Activated effector memory CD4-positive, alpha-beta T cell treated with Interleukin-2 at 50 U/mL for 16 hours (primary cell): ENCODE data around the gene MACROD2.
"Not testable (repeated sequence)": the region's sequence is repeated elsewhere in the genome, so short reads cannot be mapped to it uniquely, and the experiment has no call there.

Experiments used
- DNase-seq: peaks from one replicate; pipeline ENCODE4 v3.0.0-alpha.2; 2020

The MACROD2 gene

DNA sequence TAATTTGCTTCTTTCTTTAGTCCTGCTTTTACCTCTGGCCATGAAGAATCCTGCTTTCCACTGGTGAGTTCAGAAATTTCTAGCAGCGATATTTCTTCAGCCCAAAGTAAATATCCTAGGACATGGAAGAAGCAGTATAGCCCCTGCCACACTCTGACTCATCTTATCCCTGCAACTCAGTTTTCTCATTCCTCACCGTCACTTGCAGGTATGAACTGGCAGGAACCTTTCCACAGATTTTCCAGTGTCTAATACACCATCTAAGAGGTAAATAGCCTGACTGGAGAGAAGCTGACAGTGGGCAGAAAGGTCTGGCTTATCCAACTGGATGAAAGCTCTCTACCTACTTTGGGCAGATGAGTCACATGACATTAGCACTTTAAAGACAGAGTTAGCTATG lies 1158.8 kb downstream of the MACROD2 start:
- DNase-seq, result no peak

- no peak for DNase-seq
These were observed 1160.6 kb downstream of the MACROD2 start for GRCh38 chr20:15155848-15156401.

GRCh38 chr20:15158533-15158932 lies 1163.2 kb downstream of the MACROD2 start:
- DNase-seq, result no peak

DNA sequence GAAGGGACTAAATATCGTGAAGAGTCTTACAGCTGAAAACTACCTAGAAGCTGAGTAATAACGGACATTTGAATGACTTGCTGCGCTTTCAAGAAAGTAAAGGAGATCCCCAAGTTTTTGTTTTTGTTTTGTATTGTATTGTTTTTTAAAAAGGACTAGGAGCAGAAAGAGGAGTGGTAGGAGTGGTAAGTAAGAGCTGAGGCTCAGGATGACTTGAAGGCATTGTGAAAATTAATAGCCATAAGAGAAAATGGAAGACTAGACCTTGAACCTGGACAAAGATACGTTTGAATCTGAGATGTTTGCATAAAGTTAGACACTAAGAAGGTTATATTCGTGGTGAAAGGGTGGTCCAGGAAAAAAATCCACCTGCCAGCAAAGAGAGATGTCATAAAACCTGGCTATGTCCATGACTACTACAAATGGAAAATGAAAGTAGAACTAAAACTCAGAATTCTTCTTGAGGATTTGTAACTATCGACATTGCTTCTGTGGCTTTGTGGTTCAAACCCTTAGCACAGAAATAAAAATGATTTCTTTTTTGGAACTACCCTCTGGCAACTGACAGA lies 1166.8 kb downstream of the MACROD2 start:
- no peak for DNase-seq

GRCh38 chr20:15163632-15164031 lies 1168.3 kb downstream of the MACROD2 start:
- no peak for DNase-seq

DNA sequence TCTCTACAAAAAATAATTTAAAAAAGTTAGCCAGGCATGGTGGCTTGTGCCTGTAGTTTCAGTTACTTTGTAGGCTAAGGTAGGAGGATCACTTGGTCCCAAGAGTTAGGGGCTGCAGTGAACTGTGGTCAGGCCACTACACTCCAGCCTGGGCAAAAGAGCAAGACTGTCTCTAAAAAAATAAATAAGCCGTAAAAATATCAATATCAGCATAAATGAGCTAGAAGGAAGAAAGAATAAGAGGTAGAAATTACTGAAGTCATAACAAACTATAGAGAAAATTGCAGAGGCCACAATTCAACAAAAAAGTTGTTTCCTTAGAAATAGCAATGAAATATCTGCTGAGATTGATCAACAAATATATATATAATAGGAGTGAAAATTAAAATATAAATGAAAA lies 1169.4 kb downstream of the MACROD2 start:
- no peak for DNase-seq

DNA sequence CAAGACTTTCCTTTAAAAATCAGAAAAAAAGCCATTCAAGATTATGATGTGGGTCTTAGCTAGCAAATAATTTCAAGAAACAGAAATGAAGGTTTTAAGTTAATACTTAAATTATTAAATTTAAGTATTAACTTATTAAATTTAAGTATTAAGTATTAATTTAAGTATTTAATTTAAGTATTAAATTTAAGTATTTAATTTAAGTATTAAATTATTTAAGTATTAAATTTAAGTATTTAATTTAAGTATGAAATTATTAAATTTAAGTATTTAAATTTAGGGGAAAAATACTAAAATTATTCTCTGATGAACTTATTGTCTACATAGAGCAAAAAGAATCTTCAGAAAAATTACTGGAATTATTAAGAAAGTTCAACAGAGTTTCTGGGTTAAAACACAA lies 1171.4 kb downstream of the MACROD2 start:
- DNase-seq, result no peak

GRCh38 chr20:15171016-15171415 lies 1175.7 kb downstream of the MACROD2 start:
- DNase-seq, result no peak

- no peak for DNase-seq
These were observed 1181.6 kb downstream of the MACROD2 start for GRCh38 chr20:15176929-15177328.

- no peak for DNase-seq
These were observed 1183.3 kb downstream of the MACROD2 start for GRCh38 chr20:15178581-15178980.

- DNase-seq, result no peak
These were observed 1184.1 kb downstream of the MACROD2 start for GRCh38 chr20:15179381-15179780.

DNA sequence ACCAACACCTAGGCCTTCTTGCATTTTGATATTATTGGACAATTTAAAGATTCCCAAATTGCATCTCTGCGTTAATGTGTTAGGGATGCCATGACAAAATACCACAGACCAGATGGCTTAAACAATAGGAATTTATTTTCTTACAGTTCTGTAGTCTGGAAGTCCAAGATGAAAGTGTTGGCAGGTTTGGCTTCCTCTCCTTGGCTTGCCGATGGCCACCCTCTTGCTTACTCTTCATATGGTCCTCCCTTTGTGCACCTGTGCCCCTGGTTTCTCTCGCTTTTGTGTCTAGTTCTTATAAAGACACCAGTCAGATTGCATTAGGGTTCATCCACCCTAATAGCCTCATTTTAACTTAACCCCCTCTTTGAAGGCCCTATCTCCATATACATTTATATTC lies 1184.5 kb downstream of the MACROD2 start:
- DNase-seq, result no peak

DNA sequence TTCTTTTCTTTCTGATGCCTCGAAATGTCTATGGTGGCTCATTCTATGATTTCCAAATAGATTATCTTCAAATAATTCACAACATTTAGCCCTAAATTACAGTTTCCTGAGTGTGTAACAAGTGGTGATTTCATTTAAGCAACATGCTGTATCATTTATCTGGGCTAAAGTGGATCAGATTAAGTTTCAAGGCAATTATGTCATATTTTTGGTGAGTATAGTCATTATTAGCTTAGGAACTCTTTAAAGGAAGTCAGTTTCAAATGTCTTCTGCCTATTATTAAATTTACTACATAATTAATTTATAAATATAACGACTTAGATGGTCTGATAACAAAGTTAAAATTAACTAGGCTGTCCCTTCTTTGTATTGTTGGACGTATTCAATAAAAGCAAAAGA lies 1190.0 kb downstream of the MACROD2 start:
- no peak for DNase-seq

DNA sequence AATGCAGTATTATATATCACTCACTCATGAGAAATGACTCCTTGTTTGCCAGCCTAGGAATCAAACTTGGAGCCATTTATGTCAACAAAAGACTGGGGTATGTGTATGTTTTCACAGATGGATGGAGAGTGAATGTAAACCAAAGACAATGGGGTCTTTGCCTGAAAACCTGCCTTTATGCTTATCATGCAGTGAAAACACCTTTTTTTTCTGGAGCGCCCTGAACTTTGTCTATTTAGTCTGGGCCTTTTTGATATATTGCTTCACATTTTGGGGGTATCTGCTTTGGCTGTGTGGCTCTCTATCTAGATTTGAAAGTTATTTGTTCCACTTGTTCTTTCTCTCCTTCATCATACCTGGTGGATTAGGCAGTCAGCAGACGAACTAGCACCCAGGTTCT lies 1190.6 kb downstream of the MACROD2 start:
- no peak for DNase-seq

GRCh38 chr20:15187612-15188011 lies 1192.3 kb downstream of the MACROD2 start:
- DNase-seq, result no peak

- DNase-seq, result no peak
These were observed 1193.1 kb downstream of the MACROD2 start for GRCh38 chr20:15188415-15188814.

GRCh38 chr20:15191082-15191723 lies 1195.9 kb downstream of the MACROD2 start:
- DNase-seq, result no peak

- DNase-seq, result no peak
These were observed 1200.1 kb downstream of the MACROD2 start for GRCh38 chr20:15195378-15195777.

DNA sequence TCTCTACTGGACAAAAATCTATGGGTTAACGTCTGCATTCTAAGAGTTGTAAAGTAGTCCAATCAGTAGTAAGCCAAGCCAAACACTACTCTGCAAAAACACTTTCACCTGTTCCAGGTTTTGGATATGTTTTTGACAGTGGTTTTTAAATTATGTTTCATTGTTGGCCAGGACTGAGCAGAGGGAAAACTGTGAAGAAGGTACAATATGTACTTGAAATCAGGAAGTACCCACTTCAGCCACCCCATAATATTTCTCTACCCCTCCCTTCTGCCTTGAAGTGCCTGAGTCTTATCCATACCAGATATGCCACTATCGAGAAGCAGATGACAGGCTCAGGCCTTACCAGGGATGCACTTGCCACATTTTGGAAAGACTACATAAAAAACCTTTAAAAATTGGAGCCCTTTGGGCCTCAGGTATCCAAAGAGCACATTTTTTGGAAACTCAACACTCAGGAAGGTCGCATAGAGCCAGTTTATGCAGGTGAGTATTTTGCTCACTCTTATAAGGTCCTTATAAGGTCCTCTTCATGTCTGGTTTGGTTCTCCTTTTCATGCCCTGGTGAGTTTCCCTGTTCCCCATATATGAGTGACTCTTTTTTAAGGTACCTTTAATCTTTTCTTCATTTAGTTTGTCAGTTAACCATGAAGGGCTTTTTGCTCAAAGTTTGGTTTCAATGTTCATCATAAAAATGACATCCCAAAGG lies 1201.4 kb downstream of the MACROD2 start:
- DNase-seq, result no peak

GRCh38 chr20:15198017-15198416 lies 1202.7 kb downstream of the MACROD2 start:
- not testable (repeated sequence) for DNase-seq

GRCh38 chr20:15199698-15200097 lies 1204.4 kb downstream of the MACROD2 start:
- DNase-seq, result no peak

- no peak for DNase-seq
These were observed 1204.8 kb downstream of the MACROD2 start for GRCh38 chr20:15200147-15200565.

- no peak for DNase-seq
These were observed 1206.3 kb downstream of the MACROD2 start for GRCh38 chr20:15201602-15202001.

DNA sequence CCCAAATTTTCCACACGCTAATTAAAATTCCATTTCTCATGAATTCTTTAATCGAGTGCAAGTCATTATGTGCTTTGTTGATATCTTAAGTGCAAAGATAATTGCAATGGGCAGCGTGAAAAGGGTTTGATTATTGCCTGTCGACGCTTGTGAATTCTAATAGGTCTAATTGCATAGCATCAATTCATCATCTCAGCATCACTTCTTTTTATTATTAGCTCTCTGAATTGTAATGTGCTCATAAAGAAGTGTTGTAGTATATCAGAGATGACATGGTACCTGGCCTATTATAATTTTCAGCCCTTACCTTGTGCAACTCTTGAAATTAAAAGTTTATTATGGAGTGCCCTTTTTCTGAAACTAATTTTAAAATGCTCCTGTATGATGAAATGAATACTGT lies 1208.9 kb downstream of the MACROD2 start:
- no peak for DNase-seq
